K562 (cell line): ENCODE measurements around the gene ABCA7. TPM values are rescaled to one million over a fixed set of nuclear protein-coding genes. Genes with fewer than 3 reads are reported as not detected.
A peak's percentile ranks its signal among the peaks of the same experiment; 100 is the strongest.

Experiments
- CBFA2T3 ChIP-seq: fragments of 450-650 bp; IDR thresholded peaks from 2 replicates; pipeline ENCODE4 v1.6.1; 2017
- CC2D1A ChIP-seq: fragments of 450-650 bp; IDR thresholded peaks from 2 replicates; pipeline ENCODE4 v1.6.1; 2017; ENCODE audit warnings: mild to moderate bottlenecking
- CREM ChIP-seq: IDR thresholded peaks from 2 replicates; pipeline ENCODE4 v1.6.1; 2014; ENCODE audit warnings: antibody characterized with exemption, low read depth
- DACH1 ChIP-seq: fragments of 450-650 bp; IDR thresholded peaks from 2 replicates; pipeline ENCODE4 v1.6.1; 2018; ENCODE audit not compliant: partially characterized antibody
- DLX4 ChIP-seq: fragments of 250-450 bp; sonication (Bioruptor Pico); IDR thresholded peaks from 2 replicates; pipeline ENCODE4 v1.6.1; 2021; ENCODE audit warnings: mild to moderate bottlenecking
- FOXO4 ChIP-seq: fragments of 450-650 bp; formaldehyde crosslinking; IDR thresholded peaks from 2 replicates; pipeline ENCODE4 v1.4.0; 2020; ENCODE audit warnings: mild to moderate bottlenecking, moderate library complexity
- HEY1 ChIP-seq: fragments of 250-450 bp; sonication (Bioruptor Pico); IDR thresholded peaks from 2 replicates; pipeline ENCODE4 v1.5.0; 2020; ENCODE audit warnings: mild to moderate bottlenecking, moderate library complexity, borderline replicate concordance
- RB1 ChIP-seq: fragments of 450-650 bp; IDR thresholded peaks from 2 replicates; pipeline ENCODE4 v1.6.1; 2017; ENCODE audit warnings: low read depth, mild to moderate bottlenecking
- RBBP5 ChIP-seq: fragments of 200-600 bp; sonication (generic); IDR thresholded peaks from 2 replicates; pipeline ENCODE4 v1.6.1; 2012; ENCODE audit warnings: borderline replicate concordance, mild to moderate bottlenecking, low read length, control low read depth, inconsistent platforms; ENCODE audit not compliant: insufficient read depth, poor library complexity, severe bottlenecking
- RBM25 ChIP-seq: fragments of 200-400 bp; formaldehyde crosslinking; IDR thresholded peaks from 2 replicates; pipeline ENCODE4 v1.6.1; 2018; ENCODE audit warnings: low read length, low read depth, moderate library complexity; ENCODE audit not compliant: severe bottlenecking
- SMAD4 ChIP-seq: fragments of 250-450 bp; sonication (Bioruptor Pico); conservative IDR thresholded peaks from 2 replicates; pipeline ENCODE4 v1.8.0; 2021; ENCODE audit warnings: inconsistent platforms, mild to moderate bottlenecking, moderate library complexity
- SMARCB1 ChIP-seq: IDR thresholded peaks from 2 replicates; pipeline ENCODE4 v1.6.1; 2011; ENCODE audit warnings: improper control_type of control experiment, low read depth; ENCODE audit not compliant: insufficient read length
- SNAPC5 ChIP-seq: fragments of 250-450 bp; sonication (Bioruptor Pico); IDR thresholded peaks from 2 replicates; pipeline ENCODE4 v1.8.0; 2021; ENCODE audit warnings: moderate library complexity, mild to moderate bottlenecking, inconsistent platforms
- SP1 ChIP-seq: sonication (generic); formaldehyde crosslinking; IDR thresholded peaks from 2 replicates; pipeline ENCODE4 v1.8.1; 2022; ENCODE audit warnings: mild to moderate bottlenecking, missing genetic modification reagents
- ZBED1 ChIP-seq: IDR thresholded peaks from 2 replicates; pipeline ENCODE4 v1.6.1; 2014
- ZBTB5 ChIP-seq: fragments of 450-650 bp; IDR thresholded peaks from 2 replicates; pipeline ENCODE4 v1.6.1; 2017; ENCODE audit warnings: antibody characterized with exemption
- ZFP91 ChIP-seq: sonication (generic); formaldehyde crosslinking; IDR thresholded peaks from 2 replicates; pipeline ENCODE4 v1.8.0; 2022; ENCODE audit warnings: mild to moderate bottlenecking, missing genetic modification reagents
- ZKSCAN1 ChIP-seq: fragments of 150-350 bp; IDR thresholded peaks from 2 replicates; pipeline ENCODE4 v1.6.1; 2016; ENCODE audit warnings: low read depth, low read length
- ZNF121 ChIP-seq: sonication (generic); formaldehyde crosslinking; conservative IDR thresholded peaks from 2 replicates; pipeline ENCODE4 v1.8.0; 2022; ENCODE audit warnings: missing genetic modification reagents
- ZNF24 ChIP-seq: fragments of 450-650 bp; IDR thresholded peaks from 2 replicates; pipeline ENCODE4 v1.6.1; 2016
- ZNF282 ChIP-seq: sonication (generic); formaldehyde crosslinking; IDR thresholded peaks from 2 replicates; pipeline ENCODE4 v1.8.1; 2023; ENCODE audit warnings: missing genetic modification reagents
- ZZZ3 ChIP-seq: fragments of 450-650 bp; IDR thresholded peaks from 2 replicates; pipeline ENCODE4 v1.6.1; 2016; ENCODE audit warnings: antibody characterized with exemption, mild to moderate bottlenecking, moderate library complexity
- polyA plus RNA-seq, 8 experiments: library from polyadenylated mRNA; depleted of rRNA in 4 of 8; stranded (reverse) in 5 of 8; unstranded in 3 of 8; fragments of >200 nt; fragmentation: Nextera tagmentation in 2 of 8; fragmentation: Illumina TruSeq in 1 of 8; extraction: Ambion mirVana in 2 of 8; extraction: Trizol in 1 of 8; gene quantifications; 2 replicates each; pipeline versions ENCODE4 v1.2.1 to v1.2.3, GENCODE V29; 2011 to 2014; ENCODE audit warnings: inconsistent platforms in 1 of 8, missing spikeins in 1 of 8
- total RNA-seq, 7 experiments: library from RNA; depleted of rRNA in 6 of 7; stranded (reverse); fragments of >200 nt in 6 of 7; fragmentation: Illumina TruSeq in 2 of 7; extraction: Trizol in 2 of 7; gene quantifications; 2 replicates each; pipeline versions ENCODE4 v1.2.1 to v1.2.3, GENCODE V29; 2011 to 2021; ENCODE audit warnings: low replicate concordance in 1 of 7

The ABCA7 gene
- total and polyA plus RNA-seq, 9 of the 15 experiments (the other 6 are each of a cell fraction or from before 2014, with no cell fraction given), result 2.3 to 96.1 (median 31.2) TPM

GRCh38 chr19:1113030-1113985 lies 73.4 kb downstream of the ABCA7 start (continued):
- TF ChIP-seq ZNF121, result no peak
- TF ChIP-seq ZZZ3, result no peak
- TF ChIP-seq CREM, result peak; percentile 79
- TF ChIP-seq ZBTB5, result no peak
- TF ChIP-seq ZKSCAN1, result no peak
- peak; percentile 99 for TF ChIP-seq SP1 (CRISPR knock-in tag)
- TF ChIP-seq ZFP91 (CRISPR knock-in tag), result 0 out of 2 replicates have a peak, but pooled peaks have one; percentile 14
- TF ChIP-seq RB1, result peak; percentile 72
- TF ChIP-seq SMARCB1, result no peak
- no peak for TF ChIP-seq FOXO4
- TF ChIP-seq ZBED1, result no peak
- no peak for TF ChIP-seq ZNF282 (CRISPR knock-in tag)
- no peak for TF ChIP-seq RBBP5
- TF ChIP-seq SMAD4 (CRISPR knock-in tag), result no peak
- TF ChIP-seq CBFA2T3, result peak; percentile 50
- TF ChIP-seq HEY1 (CRISPR knock-in tag), result no peak
- peak; percentile 97 for TF ChIP-seq DACH1
- TF ChIP-seq SNAPC5, result no peak
- peak; percentile 43; the same call in 1 of the 2 replicates for TF ChIP-seq CC2D1A
- no peak for TF ChIP-seq ZNF24
- TF ChIP-seq DLX4 (CRISPR knock-in tag), result no peak
- TF ChIP-seq RBM25, result no peak
